ENCODE measurements around the gene INTS1.

INTS1 gene

GRCh38 chr7:1541431-1542162 is 37.4 kb upstream of the INTS1 start:
- DNase-seq (ENCODE audit: low read depth) = no peak

DNA sequence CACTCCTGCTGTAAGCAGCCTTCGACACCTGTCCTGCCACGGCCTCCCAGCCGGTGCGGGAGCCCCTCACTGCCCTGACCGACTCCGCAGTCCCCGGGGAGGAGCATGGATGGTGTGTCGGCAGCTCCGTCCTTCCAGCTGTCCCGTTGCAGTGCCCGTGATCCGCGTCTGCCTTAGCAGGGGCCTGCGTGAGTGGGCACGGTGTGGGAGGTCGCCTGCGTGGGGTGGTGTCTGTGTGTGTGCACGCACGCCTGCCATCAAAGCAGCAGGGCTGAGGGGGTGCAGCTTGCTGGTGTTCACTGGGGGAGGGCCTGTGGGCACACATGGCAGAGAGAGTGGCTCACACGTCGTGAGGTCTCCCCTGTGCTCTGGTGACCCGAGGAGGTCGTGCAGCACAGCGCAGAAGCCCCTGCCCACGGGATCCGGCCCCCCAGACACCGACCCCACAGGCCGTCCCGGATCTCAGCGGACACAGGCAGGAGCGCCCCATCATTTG is 36.6 kb upstream of the INTS1 start:
- no peak for DNase-seq (ENCODE audit: low read depth)

- DNase-seq (ENCODE audit: low read depth) = no peak
These were observed 35.9 kb upstream of the INTS1 start for GRCh38 chr7:1539882-1540775.

- no peak for DNase-seq (ENCODE audit: low read depth)
These were observed 35.1 kb upstream of the INTS1 start for GRCh38 chr7:1539181-1539881.

GRCh38 chr7:1538544-1539180 is 34.5 kb upstream of the INTS1 start:
- DNase-seq (ENCODE audit: low read depth) = no peak

GRCh38 chr7:1537535-1538412 is 33.6 kb upstream of the INTS1 start:
- DNase-seq (ENCODE audit: low read depth) = peak; percentile 97

- peak; percentile 100 for DNase-seq (ENCODE audit: low read depth)
These were observed 32.8 kb upstream of the INTS1 start for GRCh38 chr7:1536743-1537534.

DNA sequence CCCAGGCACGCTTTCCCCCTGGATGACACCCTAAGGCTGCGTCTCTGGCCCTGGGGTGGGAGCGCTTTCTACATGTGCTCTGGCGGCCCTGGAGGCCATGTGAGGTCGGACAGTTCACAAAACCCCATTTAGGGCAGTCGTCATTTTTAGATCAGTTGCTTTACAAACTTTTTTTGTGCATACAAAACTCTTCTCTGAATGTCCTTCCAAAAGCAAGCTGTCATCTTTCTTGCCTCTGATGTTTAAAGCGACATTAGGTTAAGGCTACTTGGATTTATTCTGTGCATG is 32.2 kb upstream of the INTS1 start:
- no peak for DNase-seq (ENCODE audit: low read depth)

- DNase-seq (ENCODE audit: low read depth) = no peak
These were observed 31.7 kb upstream of the INTS1 start for GRCh38 chr7:1535701-1536454.

- no peak for DNase-seq (ENCODE audit: low read depth)
These were observed 30.9 kb upstream of the INTS1 start for GRCh38 chr7:1535100-1535458.

- no peak for DNase-seq (ENCODE audit: low read depth)
These were observed 30.3 kb upstream of the INTS1 start for GRCh38 chr7:1534330-1535099.

DNA sequence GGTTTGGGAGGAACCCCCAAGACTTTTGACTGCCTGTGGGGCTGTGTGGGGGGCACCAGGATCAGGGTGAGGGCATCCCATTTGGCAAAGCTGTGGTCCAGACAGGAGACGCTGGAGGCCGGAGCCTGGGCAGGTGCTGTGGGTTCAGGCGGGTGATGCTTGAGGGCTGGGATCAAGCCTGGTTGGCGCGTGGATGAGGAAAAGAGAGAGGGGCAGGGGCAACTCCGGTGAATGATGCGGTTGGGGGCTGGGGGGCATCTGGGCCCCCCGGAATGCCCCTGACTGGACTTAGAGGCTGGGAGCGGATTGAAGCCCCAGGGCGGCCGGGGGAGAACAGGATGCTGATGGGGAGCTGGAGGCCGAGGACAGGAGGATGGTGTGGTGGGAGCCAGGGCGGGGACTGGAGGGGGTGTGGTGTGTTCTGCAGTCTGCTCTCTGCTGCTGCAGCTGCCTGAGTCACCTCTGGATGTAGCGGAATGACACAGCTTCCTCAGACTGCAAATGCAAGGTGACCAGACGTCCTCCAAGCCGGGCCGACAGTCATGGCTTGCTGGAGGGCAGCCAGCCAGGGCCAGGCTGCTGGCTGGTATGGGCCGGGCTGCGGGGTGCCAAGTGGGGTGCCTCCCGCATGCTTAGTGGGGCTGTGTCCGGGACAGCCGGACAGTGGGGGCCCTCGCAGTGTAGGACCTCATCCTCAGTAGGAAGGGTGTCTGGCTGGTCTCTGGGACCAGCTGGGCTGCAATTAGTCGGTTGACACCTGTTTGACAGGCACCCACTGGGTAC is 29.5 kb upstream of the INTS1 start:
- peak; percentile 99 for DNase-seq (ENCODE audit: low read depth)

DNA sequence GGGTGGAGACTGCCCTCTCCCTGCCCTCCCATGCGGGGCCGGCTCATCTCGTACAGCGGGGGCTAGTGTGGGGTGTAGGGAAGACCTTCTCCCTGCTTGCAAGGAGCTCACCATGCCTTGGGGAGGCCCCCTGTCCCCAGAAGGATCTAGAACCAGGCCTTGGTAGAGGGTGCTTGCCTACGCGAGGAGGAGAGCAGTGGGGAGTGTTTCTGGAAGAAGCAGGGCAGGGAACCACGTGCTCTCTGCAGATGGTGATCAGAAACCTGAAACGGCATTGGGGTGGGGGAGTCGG is 29.0 kb upstream of the INTS1 start:
- no peak for DNase-seq (ENCODE audit: low read depth)

- DNase-seq (ENCODE audit: low read depth) = peak; percentile 99
These were observed 28.5 kb upstream of the INTS1 start for GRCh38 chr7:1532456-1533254.

DNA sequence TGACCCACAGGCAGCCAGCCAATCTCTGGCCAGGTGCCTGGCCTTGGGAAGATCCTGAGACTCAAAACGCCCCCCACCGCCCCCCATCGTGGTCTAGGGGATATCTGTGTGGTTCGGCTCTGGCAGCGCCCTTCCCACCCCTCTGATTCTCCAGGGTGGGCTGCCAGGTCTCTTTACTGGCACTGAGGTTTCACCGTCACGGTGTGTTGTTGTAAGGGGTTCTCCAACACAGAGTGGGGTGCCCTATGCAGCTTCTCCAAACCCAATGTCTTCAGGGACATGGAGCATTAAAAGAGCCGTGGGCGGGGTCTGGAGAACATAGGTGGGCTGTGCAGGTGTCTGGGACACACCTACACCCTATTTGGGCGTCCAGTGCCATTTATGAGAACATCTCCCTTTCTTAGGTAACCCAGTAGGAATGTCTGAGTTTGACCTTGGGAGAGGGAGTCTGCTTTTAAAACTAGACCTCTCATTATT is 27.8 kb upstream of the INTS1 start:
- no peak for DNase-seq (ENCODE audit: low read depth)

DNA sequence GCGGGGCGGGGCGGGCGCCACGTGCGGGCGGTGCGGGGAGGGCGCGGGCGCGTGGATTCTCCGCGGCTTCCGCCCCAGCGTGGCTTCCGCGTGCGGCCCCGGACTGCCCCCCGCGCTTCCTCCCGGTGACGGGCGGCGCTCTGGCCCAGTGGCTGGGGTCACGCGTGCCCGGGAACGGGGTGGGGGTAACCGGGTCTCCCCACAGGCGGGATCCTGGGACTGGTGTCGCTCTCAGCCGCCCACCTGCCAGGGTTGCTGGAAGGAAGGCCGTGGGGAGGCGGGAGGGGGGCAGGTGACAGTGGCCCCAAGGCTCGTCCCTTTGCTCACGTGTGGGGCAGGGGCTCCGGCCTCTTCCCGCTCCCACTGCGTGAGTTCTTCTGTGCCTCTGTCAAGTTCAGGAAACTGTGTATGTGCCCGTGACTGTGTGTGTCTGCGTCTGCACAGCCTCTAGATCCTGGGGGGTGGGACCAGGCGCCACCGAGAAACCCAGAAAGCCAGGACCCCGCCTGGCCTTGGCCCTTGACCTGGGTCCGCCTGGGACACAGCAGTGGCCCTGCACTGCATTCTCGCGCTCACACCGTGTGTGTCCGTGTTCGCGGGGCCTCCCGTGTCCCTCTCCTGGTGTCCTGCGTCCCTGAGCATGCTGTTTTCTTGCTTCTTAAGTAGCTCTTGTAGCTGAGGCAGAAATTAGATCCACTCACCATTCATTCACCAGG is 27.2 kb upstream of the INTS1 start:
- DNase-seq (ENCODE audit: low read depth) = peak; percentile 56

- DNase-seq (ENCODE audit: low read depth) = no peak
These were observed 26.7 kb upstream of the INTS1 start for GRCh38 chr7:1530946-1531262.

All from ELR (cell line).